Epithelial cell of esophagus (primary cell): ENCODE measurements around the gene LYST.
A peak's percentile ranks its signal among the peaks of the same experiment; 100 is the strongest.
"Not testable (repeated sequence)": the region's sequence is repeated elsewhere in the genome, so short reads cannot be mapped to it uniquely, and the experiment has no call there.

Source experiments
- DNase-seq: peaks from one replicate; pipeline ENCODE4 v3.0.0; 2010; ENCODE audit warnings: low read depth
- H3K4me3 ChIP-seq: 2 replicates; pipeline ENCODE4 v1.5.1; 2011; ENCODE audit warnings: mild to moderate bottlenecking, low read length, control low read depth
- TF ChIP-seq, protein P1 (sequence below): IDR thresholded peaks from 2 replicates; pipeline ENCODE4 v1.5.1; 2011; ENCODE audit warnings: low read depth, mild to moderate bottlenecking, low read length, control low read depth, inconsistent platforms; ENCODE audit not compliant: insufficient read depth; ENCODE audit errors: missing control alignments

Gene LYST

DNA sequence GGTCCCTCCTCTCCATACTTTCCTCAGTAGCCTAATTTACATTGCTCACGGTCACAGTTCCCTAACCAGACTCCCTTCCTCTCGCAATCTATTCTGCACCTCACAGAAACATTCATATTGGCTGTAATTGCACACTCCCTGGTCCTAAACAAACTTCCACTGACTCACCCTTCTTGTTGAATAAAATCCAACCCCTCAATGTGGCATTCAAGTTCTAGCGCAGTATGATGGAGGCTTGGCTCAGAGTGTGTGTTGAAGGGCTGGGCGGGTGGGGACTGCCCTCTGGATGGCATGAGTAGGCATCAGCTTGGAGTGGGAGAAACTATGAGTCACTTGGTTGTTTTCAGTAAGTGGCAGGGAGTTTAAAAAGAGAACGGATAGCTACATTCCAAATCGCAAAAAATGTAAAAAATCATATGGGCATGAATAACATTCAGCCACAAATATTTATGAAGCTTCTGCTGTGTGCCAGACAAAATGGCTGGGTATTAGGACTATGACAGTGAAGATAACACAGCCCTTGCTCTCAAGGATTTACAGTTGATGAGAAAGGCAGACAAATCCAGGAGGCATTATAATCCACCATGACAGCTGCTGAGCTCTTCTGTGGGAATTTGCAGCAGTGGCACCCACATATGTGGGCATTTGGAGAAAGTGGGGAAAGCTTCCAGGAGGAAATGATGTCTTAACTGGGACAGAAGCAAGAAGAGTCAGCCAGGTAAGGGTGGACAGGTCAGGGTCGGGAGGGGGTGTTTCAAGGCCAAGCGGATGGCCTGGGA is 42.2 kb upstream of the LYST start:
- DNase-seq = peak; percentile 98
- H3K4me3 ChIP-seq = no peak overlapping the region
- TF ChIP-seq, protein P1, sequence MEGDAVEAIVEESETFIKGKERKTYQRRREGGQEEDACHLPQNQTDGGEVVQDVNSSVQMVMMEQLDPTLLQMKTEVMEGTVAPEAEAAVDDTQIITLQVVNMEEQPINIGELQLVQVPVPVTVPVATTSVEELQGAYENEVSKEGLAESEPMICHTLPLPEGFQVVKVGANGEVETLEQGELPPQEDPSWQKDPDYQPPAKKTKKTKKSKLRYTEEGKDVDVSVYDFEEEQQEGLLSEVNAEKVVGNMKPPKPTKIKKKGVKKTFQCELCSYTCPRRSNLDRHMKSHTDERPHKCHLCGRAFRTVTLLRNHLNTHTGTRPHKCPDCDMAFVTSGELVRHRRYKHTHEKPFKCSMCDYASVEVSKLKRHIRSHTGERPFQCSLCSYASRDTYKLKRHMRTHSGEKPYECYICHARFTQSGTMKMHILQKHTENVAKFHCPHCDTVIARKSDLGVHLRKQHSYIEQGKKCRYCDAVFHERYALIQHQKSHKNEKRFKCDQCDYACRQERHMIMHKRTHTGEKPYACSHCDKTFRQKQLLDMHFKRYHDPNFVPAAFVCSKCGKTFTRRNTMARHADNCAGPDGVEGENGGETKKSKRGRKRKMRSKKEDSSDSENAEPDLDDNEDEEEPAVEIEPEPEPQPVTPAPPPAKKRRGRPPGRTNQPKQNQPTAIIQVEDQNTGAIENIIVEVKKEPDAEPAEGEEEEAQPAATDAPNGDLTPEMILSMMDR = no peak

DNA sequence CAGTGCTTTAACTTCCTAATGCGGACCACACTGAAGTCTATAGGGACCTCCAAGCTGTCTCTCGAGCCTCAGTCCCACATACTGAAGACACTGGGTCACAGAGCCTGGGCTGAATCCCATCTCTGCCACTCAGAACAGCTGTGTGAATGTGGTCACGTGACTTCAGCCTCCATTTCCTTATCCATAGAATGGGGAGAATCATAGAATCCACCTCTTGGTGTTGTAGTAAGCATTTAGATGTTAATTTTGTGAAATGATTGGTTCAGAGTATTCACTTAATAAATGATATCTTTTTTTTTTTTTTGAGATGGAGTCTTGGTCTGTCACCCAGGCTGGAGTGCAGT is 41.2 kb upstream of the LYST start:
- TF ChIP-seq, protein P1 = no peak
- no peak for DNase-seq
- H3K4me3 ChIP-seq = no peak overlapping the region

DNA sequence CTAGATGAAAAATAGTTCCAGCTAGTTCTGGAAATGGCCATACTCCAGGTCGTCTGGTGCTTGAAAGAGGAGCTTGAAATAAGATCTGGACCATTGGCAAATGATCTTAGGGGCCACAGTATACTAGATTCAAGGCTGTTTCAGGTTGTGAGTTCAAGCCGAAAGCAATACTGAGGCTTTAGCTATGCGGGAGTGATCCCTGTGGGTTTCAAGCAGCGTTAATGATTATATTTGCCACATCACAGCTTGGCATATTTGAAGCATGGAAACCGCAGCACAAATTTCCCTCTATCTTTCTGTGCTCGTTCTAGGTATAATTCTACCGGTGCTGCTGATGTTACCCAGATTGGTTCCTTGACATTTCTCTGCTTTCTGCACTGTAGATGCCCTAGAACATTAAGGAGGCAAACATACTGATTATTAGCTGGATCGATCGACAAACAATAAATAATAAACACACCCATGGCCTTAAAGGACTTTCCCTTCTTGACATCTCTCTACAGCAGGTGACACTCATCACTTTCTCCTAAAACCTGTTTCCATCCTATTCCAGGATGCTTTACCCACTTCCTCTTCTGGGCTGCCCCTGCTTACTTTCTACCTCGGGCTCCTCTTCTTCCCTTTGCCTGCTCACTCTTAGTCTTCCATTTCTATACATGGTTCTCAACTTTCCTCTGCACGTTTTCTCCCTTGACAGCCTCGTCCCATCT is 40.6 kb upstream of the LYST start:
- TF ChIP-seq, protein P1 = no peak
- no peak for DNase-seq
- H3K4me3 ChIP-seq = no peak overlapping the region

DNA sequence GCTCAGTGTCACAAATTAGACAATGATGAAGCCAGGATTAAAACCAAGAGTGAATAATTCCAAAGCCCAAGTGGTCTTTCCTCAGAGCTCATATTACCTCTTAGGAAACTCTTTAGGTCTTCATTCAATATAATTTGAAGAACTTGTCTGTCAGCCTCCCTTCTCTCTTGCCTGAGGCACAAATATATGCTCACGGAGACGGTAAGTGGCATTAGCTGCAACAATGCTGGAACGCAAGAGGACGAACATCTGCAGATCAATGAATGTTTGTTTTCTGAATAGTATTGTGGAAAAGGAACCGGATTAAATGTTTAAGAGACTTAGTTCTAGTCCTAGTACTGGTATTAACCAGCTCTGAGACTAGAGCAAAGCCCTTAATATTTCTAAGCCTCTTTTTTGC is 39.7 kb upstream of the LYST start:
- DNase-seq = peak; percentile 38
- TF ChIP-seq, protein P1 = no peak

DNA sequence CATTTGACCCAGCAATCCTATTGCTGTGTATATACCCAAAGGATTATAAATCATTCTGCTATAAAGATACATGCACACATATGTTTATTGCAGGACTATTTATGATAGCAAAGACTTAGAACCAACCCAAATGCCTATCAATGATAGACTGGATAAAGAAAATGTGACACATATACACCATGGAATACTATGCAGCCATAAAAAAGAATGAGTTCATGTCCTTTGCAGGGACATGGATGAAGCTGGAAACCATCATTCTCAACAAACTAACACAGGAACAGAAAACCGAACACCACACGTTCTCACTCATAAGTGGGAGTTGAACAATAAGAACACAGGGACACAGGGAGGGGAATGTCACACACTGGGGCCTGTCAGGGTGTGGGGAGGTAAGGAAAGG is 37.1 kb upstream of the LYST start:
- DNase-seq, H3K4me3 ChIP-seq: not testable (repeated sequence)

More for the DNA sequence above, 39.7 kb upstream of the LYST start:
- no peak overlapping the region for H3K4me3 ChIP-seq

DNA sequence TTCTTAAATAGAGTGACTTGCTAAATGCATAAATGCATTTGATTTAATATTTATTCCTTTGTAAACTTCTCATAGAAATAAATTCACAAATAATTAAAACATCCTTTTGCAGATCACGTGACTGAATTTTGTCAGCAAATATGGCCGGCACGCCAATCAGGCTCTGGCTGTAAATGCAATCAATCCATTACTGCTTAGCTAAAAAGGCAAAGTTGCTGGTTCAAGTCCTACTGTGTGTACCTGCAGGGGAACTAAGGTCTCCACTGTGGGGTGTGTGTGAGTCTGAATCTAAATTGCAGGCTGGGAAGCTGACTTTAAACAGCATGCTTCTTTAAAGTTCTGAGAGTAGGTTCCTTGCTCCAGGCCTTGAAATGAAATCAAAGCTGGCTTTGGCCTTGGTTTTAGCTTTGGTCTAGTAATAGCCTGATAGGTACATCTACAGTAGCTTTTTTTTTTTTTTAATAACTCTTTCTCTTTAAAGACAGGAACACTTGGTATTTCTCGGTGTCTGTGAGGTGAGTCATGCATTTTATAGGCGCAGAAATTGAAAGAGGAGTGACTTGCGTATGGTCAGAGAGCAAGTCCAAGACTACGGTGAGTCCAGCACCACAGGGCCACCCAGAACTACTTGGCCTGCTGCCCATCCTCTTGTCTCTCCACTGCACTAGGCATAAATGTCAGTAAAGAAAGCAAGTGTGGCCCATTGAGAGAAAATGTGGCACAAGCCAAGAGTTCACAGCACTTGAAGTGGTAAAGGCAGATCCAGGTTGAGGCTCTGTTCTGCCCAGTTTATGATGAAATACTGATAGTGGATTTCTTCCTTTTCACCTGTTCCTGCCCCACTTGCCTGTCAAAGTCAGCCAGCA is 36.2 kb upstream of the LYST start:
- H3K4me3 ChIP-seq = no peak overlapping the region
- TF ChIP-seq, protein P1 = no peak
- DNase-seq = peak; percentile 67

DNA sequence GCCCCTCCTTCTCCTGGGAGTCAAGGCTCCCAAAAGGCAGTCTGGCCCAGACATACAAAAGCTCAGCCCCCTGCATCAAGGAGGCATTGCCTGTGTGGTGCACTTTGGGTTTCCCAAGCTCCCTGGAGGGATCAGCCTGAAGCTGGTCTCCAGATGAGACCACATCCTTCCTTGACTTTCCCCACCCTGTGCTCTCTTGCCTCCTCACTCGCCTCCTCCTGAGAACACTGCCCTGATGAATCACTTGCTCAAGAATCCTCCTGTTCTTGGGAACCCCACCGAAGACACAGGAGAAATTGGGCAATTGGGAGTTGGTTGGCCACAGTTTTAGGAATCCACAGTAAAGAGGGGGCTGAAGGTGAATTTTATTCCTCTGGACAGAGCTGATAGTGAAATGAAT is 34.8 kb upstream of the LYST start:
- no peak for DNase-seq
- TF ChIP-seq, protein P1 = no peak
- H3K4me3 ChIP-seq = no peak overlapping the region
